GM12892 (cell line): ENCODE results near the gene ARL6IP4.

Experiments
- POLR2A ChIP-seq: IDR thresholded peaks from 2 replicates; pipeline ENCODE4 v1.6.1; 2011; ENCODE audit warnings: low read depth, low read length, control low read depth
- POLR2AphosphoS5 ChIP-seq: IDR thresholded peaks from 2 replicates; pipeline ENCODE4 v1.6.1; 2011; ENCODE audit warnings: low read depth, low read length, control low read depth
- TAF1 ChIP-seq: IDR thresholded peaks from 2 replicates; pipeline ENCODE4 v1.6.1; 2011; ENCODE audit warnings: low read depth, mild to moderate bottlenecking, control low read depth, low read length, borderline replicate concordance

DNA sequence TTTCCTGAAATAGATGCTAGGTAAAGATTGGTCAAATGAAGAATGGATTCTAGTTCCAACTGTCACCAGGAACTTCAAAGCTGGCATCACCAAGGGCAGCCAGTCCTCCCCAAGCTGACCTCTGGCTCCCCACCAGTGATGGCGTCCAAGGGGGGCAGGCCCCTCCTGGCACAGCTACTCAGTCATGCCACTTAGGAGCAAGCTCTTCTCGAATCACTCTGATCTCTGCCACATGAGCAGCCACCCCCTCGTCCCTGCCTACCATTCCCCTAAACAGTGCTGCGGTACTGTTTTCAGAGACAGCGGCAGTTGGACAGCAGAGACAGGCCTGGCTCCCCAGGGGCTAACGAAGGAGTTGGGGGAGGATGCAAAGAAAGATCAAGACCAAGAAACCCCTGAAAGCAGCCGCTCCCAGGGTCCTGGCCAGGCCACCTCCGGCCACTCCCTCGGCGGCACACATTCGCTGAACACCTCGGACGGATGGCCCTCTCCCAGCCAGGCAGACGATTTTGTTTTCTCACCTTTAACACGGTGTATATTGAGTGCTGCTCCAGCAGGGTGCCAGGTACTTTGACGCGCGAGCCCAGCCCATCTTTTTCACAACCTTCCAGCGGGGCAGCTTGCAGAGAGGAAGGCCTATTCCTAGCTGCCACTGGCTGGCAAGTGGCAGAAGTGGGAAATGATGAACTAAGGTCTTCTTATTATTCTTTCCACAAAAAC lies 47.4 kb downstream of the ARL6IP4 start:
- no peak for TF ChIP-seq POLR2A
- no peak for TF ChIP-seq POLR2AphosphoS5
- no peak for TF ChIP-seq TAF1
